K562 treated with DMSO at 1 percent for 12 hours (cell line): Measurements from ENCODE around the gene SLC34A3. TPM values are rescaled to one million over a fixed set of nuclear protein-coding genes. Genes with fewer than 3 reads are reported as not detected.

ENCODE experiments used
- total RNA-seq: library from RNA; unstranded; fragments of 300-600 nt; gene quantifications from 2 replicates; pipeline ENCODE4 v1.2.3, GENCODE V29; 2022; ENCODE audit not compliant: insufficient read depth

Gene SLC34A3
- total RNA-seq = not detected in 2 replicates

DNA sequence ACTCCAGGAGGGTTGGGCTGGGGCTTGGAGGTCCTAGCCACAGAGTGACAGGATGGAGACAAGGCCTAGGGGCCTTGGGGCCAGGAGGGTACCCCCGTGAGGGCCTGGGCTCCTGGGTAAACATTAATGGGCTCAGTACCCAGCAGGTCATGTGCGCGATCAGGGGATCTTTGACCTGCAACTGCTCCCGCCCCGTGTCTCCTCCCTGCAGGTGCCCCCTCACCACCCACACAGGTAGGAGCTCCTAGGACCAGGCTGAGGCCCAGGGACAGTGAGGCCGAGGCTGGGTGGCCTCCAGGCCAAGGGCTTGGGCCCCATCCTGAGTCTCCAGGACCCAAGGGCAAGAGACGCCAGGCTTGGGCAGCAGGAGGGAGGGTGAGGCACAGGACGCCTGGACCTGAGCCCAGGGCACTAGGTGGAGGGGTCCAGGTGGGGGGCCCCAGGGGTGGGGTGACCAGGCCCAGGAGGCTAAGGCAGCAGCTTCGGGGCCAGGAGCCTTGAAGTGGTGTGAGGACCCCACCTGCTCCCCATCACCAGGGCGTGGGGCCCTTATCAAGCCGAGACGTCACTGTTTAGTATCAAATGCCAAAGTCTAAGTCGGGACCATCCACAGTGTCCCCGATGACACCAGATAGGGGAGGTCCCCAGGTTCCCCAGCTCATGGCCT lies at the start of gene SLC34A3:
SLC34A3 (plus strand) TSS at position 197 of the 667 bp plus-strand sequence. CDS start 802 bp downstream, outside the sequence.

DNA sequence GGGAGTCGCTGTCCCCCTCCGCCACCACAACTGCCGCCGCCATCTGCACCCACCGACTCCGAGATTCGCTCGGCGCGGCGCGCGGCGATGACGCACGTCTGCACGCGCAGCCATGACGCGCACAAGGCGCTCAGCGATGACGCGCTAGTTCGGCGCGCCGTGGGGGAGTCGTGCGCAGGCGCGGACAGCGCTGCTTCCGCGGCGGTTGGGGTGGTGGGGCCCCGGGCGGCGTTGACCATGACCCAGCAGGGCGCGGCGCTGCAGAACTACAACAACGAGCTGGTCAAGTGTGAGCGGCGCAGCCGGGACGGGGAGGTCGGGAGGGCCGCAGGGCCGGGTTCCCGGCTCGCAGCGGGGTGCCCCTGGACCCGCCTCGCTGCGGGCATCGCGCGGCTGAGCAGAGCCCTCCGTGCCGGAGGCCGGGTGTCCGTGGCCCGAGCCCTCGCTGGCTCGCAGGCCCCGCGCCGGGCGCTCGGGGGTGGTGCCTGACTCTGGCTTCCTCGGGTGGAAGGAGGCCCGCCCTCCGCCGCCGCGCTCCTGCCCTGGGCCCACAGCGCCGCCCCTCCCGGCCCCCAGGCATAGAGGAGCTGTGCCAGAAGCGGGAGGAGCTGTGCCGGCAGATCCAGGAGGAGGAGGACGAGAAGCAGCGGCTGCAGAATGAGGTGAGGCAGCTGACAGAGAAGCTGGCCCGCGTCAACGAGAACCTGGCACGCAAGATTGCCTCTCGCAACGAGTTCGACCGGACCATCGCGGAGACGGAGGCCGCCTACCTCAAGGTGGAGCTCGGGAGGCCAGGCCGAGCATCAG lies 42.0 kb upstream of the SLC34A3 start, which contains the start of the genes ANAPC2 and SSNA1:
ANAPC2 (minus strand) TSS at position 71 of the 807 bp plus-strand sequence; CDS start at position 43, 28 bp downstream.
SSNA1 (plus strand) TSS at position 187 of the 807 bp plus-strand sequence; CDS start at position 238, 51 bp downstream.

DNA sequence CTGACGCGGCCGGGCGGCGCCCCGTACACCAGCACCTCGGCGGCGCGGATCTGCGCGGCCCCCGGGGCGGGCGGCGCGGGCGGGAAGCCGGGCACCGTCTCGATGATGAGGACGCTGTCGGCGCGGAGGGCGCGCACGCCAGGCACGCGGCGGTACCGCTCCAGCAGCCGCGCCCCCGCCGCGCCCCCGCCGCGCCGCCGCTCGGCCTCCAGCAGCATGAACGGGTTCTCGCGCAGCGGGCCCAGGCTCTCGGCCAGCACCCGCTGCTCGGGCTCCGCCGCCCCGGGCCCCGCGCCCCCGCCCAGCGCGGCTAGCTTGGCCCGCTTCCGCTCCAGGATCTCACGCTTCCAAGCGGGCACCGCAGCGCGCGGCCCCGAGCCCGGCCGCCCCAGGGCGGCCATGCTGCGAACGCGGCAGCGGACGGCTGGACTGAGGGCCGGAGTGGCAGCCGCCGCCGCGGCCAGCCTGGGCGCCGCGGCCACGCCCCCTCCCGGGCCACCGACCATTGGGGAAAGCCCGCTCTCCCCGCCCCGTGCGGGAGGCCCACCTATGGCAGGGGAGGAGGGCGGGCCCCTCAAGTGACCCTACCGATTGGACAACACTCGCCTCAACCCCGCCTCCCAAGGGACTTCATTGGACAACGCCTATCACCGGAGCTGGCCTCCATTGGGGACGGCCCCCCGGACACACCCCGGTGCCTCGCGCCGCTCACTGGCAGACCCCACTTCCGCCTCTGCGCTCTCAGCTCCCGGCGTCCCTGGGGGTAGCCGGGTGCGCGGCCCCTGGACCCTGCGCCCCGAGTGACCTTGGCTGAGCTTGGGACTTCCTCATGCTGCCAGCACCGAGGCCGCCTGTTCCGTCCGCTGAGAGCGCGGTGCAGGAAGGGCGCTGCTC lies 30.1 kb upstream of the SLC34A3 start, which contains the start of gene TPRN:
TPRN (minus strand) TSS at position 431 of the 894 bp plus-strand sequence; CDS start at position 401, 30 bp downstream.

DNA sequence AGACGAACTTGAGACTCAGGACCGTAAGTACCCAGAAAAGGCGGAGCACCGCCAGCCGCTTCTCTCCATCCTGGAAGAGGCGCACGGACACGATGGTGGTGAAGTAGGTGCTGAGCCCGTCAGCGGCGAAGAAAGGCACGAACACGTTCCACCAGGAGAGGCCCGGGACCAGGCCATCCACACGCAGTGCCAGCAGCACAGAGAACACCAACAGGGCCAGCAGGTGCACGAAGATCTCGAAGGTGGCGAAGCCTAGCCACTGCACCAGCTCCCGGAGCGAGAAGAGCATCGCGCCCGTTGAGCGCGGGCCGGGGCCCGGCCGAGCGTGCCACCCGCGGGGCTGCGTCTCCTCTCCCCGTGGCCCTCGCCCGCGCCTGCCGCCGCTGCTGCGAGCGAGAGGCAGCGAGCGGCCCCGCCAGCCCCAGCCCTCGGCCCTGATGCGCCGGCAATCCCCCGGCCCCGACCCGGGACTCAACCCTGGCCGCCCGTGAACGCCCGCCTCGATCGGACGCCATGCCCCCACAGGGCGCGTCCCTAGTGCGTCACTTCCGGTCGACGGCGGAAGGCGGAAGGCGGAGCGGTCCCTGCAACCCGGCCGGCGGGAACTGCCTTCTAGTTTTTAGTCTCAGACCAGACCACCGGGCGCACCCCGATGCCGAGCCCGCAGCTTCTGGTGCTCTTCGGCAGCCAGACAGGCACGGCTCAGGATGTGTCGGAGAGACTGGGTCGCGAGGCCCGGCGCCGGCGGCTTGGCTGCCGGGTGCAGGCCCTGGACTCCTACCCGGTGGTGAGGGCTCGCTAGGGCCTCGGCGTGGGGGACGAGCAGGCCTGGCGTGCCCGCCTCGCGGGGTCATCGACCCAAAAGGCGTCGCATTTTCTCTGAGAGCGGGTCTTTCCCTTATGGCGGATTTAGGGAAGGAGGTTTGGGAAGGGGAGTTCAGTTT lies 25.3 kb upstream of the SLC34A3 start, which contains the start of the genes NDOR1 and TMEM203:
NDOR1 (plus strand) TSS at position 575 of the 944 bp plus-strand sequence; CDS start at position 653, 78 bp downstream.
TMEM203 (minus strand) TSS at position 523 of the 944 bp plus-strand sequence; CDS start at position 289, 234 bp downstream.

DNA sequence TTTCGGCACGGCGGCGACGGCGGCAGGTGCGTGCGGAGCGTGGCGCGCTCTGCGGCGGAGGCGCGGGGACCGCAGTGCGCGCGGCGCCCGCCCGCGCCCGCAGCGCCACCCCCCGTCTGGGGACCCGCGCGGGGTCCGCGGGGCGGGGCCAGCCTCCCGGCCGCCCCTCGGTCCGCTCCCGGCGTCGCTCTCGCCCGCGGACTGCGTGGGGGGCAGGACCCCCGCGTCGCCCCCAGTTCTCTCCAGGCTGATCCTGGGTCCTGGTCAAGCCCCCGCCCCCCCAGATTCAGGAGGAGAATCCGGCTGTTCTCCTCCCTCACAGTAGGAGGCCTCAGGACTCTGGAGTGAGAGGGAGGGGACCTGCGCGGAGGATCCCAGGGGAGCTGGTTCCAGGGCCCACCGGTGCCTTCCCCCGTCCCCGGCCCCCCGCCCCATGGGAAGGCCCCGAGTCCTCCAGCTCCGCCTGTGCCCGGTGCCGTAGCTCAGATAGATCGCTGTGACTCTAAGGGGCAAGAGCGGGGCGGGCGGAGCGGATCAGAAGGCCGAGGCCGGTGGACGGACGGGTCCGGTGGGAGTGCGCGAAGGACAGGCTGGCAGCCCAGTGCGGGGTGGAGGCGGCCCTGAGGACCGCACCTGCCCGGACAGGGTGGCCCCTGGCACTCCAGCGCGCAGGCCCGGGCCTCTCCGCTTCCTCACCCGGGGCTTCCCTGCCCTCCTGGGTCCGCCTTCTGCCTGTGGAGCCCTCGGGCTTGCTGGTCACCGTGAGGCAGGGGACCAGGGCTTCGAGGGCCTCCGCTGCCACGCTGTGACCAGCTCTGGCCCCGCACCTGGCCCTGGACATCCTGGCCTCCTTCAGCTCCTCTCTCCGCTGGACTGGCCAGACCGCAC lies 8.3 kb upstream of the SLC34A3 start, which contains the start of gene RNF208:
RNF208 (minus strand) TSS at position 51 of the 888 bp plus-strand sequence. CDS start 1,028 bp downstream, outside the sequence.

DNA sequence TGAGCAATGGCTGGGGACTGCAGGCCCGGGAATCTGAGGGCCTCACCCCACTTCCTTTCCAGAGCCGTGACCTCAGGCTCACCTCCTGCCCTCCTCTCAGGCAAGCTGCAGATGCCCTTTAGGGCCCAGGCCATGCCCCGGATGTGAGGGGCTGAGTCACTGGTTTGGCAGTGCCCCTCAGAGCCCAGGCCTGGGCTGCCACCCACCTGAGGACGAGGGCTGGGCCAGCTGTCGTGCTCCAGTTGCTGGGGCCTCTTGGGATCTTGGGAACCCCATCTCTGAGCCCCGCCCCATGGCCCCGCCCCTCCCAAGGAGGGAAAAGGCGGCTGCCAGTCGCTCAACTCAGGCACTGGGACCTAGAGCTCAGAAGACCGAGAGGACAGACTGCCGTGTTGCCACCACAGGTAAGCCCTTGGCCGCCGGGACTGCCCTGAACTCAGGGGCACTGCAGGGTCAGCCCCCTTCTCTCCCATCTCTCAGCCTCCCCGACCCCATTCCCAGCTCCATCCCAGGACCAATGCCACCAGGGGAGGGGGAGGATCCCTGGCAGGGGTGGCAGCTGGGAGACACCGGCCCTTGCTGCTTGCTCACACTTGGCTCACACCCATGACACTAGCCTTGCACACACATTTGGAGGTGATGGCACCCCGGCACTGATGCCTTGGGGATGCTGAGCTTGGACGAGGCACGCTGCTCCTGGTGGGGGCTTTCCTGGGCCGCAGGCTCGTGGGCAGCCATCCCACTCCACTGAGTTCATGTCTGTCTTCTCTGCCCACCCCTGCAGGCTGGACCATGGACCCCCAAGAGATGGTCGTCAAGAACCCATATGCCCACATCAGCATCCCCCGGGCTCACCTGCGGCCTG lies 5.6 kb upstream of the SLC34A3 start, which contains the start of gene CYSRT1:
CYSRT1 (plus strand) TSS at position 345 of the 865 bp plus-strand sequence; CDS start at position 793, 448 bp downstream.

DNA sequence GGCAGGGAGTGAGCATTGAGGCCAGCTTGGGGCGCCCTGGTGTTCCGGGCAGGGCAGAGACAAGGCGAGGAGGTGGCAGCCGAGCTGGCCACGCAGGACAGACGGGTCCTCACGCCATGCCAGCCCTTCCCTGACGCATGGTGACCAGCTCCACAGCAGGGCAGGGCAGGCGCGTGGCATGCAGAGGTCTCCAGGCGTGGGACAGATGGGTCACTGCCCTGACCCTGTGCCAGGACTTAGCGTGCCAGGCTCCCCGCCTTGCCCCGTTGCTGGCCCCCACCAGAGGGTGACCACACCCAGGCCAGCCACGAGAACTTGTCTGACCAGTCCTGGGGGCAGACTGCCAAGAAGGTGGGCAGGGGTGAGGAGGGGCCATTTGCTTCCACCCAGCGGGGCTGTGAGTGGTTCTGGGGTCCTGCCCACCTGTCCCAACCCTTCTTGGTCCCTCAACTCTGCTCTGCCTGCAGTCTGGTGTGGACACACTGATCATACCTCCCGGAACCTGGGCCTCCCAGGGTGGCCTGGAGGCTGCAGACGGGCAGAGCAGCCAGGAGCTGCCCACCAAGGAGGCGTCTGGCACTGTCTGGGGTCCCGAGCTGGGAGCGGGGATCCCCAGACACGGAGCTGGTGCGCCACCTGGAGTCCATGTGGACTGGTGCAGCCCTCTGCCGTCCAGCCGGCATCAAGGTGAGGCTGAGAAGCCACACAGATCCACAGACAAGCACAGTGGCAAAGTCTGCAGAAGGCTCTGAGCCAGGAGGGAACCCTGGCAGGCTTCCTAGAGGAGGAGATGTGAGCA lies 3.4 kb upstream of the SLC34A3 start, which contains the start of gene RNF224:
RNF224 (plus strand) TSS at position 449 of the 799 bp plus-strand sequence. CDS start 834 bp downstream, outside the sequence.

DNA sequence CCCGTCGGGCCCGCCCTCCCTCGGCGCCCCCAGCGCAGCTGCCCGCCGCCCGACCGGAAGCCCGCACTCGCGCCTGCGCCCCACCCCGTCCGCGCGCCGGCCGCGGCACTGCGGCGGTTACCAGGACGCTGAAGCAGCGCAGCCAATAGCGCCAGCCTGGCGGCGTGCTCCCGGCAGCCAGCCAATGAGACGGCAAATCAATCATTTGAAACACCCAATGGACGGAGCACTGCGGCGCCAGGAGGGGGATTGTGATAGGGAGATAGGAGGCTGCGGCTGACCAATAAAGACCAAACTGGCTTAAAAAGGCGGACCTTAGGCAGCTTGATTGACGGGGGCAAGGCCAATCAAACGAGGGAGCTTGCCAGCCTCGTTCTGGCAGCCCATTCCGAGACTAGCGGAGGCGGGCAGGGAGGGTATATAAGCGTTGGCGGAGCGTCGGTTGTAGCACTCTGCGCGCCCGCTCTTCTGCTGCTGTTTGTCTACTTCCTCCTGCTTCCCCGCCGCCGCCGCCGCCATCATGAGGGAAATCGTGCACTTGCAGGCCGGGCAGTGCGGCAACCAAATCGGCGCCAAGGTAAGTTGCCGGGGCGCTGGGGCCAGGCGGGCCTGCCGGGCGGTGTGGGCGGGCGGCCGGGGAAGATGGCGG lies 10.3 kb downstream of the SLC34A3 start, which contains the start of gene TUBB4B:
TUBB4B (plus strand) TSS at position 447 of the 649 bp plus-strand sequence; CDS start at position 521, 74 bp downstream.

DNA sequence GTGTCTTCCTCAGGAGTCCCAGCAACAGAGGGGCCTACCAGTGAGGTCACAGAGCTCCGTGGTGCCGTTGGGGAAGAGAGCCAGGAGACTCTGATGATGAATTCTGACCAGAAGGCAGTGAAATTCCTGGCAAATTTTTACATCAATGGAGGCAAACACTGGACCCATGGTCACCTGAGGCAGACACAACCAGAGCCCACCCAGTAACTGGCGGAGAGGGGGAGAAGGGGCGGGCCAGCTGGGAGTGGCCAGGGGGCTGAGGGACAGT lies 20.4 kb downstream of the SLC34A3 start, which contains the start of gene STPG3:
STPG3 (plus strand) TSS at position 93 of the 268 bp plus-strand sequence; CDS start at position 94, 1 bp downstream.

DNA sequence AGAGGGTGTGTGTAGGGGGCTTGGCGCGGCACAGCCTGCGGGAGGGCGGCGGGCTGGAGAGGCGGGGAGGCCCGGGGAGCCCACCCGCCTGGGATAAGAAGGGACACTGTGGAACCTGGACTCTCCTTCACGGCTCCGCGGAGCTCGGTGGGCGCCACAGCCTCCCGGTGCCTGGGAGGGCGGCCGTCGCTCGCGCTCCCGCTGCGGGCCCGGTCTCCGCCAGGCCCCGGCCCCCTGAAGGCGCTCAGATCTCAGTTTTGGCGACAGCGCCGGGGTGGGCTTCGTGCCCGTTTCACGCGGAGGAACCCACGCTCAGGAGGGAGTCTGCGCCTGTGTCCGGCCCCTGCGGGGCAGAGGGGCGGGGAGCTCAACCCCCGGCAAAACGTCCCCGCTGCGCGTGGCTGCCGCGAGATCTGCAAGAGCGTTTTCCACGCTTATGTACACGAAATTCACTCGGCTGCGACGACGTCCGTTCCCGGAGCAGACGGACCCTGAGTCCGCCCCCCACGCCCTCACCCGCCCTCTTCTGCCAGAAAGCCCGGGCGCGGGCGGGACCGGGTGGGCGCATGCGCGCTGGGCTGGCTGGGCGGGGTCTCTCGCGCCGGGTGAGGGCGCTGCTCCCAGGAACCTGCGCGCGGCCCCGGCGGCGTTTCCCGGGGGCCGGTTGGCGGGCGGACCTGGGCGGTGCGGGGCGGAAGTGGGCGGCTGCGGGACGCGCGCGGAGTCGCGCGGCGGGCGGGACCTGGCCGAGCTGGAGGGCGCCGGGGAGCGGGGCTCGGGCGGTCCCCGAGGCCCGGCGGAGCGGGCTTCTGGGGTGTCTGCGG lies 24.1 kb downstream of the SLC34A3 start, which contains the start of gene NELFB:
NELFB (plus strand) TSS at position 704 of the 824 bp plus-strand sequence.

DNA sequence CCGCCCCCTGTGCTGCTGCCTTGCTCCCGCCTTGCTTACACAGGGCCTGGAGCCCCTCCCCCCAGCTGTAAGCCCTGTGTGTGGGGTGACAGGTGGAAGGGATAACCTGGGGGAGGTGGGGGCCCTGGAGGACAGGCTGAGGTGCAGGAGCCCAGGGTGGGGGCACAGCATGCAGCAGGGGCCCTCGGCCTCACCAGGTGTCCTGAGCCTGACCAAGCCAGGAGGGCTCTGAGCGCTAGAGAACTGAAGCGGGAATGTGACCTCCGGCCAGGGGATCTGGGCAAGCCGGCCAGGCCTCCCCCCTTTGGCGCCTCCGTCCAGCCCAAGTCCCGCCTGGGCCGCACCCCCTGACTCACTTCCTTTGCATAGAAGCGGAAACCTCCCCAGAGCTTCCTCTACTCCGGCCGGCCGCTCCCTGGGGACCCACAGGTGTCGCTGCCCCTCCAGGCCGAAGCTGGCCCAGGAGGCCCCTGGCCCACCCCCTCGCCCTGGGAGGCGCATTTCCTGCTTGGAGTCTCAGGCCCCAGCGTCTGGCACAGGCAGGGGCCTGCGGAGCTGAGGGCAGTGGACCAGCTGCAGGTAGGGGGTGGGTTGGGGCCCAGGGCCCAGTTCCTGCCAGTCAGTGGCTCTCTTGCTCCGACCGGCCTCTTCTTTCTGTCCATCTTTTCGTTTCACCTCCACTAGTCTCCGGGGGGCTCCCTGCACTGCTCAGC lies 46.8 kb downstream of the SLC34A3 start, which contains the start of gene TOR4A:
TOR4A (plus strand) TSS at position 398 of the 713 bp plus-strand sequence. CDS start 964 bp downstream, outside the sequence.

